GM21447 (cell line): Measurements from ENCODE around the gene AHR.
A peak's percentile ranks its signal among the peaks of the same experiment; 100 is the strongest.

Experiments
- ATAC-seq: cut with Tn5 transposase; IDR thresholded peaks from one replicate; pipeline ENCODE4 v1.9.1; 2021; ENCODE audit not compliant: unreplicated experiment

AHR gene

GRCh38 chr7:17302575-17303142 lies 4.2 kb downstream of the AHR start:
- peak; percentile 33 for ATAC-seq

DNA sequence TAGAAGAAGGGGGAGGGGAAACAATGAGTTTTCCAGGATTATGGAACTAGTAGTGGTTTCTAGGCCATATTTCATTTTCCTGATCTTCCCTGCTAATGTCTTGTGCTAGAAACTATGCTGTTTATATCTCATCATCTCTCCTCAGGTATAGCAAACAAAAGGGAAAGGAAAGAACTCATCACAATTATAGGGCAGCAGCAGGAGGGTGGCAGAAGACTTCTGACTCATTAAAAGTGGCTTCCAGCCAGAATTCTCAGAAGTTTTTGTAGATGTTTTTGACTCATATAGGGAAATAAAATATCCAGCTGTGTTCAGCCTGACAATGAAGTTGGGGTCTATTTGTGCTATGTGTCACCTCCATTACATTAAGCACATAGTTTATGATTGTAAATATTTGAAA lies 6.5 kb downstream of the AHR start:
- no peak for ATAC-seq

DNA sequence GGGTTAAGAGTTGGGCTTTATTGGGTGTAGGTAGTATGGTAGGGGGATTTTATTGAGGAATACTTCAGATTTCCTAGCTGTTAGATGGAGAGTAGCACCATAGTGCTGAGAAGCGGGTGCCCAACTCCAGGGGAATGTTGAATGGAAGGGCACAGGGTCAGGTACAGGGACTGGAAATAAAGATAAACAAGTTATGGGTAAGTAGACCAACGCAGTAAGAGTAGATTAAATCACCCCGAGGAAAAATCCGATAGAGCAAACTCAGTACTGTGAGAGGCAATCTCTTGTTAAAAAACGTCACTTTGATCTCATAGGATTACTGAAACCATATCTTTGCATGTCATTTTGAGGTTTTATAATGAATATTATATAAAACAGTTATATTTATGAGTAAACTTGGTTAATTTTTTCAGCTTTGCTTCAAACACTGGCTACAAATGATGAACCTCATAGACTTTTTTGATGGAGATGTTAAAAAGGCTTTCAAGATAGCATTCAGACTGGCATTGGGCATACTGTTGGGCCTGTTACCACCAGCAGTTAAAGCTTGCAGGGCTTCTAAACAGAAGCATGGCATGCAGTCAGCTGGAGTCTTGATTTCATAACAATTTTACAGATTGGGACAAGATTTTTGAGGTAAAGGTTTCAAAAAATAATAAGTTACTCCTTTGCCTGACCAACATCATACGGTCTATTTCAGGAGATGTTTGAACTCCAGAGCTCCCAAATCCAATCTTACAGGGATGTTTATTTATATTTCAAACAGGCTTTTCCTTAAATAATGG lies 7.1 kb downstream of the AHR start:
- ATAC-seq, result no peak

- ATAC-seq, result no peak
Measured at GRCh38 chr7:17307000-17307399, 8.5 kb downstream of the AHR start.

DNA sequence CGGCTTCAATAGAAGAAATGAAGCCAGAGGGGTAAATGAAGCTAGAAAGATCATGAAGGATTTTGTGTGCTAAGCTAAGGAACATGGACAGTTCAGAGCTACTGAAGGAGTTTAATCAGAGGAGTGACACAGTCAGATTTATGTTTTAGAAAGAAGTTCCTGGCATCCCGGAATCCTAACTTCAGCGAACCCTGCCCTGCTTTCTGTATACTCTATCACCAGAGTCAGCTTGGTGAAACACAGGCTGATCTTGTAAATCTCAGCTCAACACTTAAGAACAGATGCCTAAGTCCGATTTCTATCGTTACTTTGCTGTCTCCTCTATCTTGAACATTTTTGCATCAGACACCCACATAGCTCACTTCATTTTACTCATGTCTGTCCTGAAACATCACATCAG lies 9.1 kb downstream of the AHR start:
- ATAC-seq, result no peak

DNA sequence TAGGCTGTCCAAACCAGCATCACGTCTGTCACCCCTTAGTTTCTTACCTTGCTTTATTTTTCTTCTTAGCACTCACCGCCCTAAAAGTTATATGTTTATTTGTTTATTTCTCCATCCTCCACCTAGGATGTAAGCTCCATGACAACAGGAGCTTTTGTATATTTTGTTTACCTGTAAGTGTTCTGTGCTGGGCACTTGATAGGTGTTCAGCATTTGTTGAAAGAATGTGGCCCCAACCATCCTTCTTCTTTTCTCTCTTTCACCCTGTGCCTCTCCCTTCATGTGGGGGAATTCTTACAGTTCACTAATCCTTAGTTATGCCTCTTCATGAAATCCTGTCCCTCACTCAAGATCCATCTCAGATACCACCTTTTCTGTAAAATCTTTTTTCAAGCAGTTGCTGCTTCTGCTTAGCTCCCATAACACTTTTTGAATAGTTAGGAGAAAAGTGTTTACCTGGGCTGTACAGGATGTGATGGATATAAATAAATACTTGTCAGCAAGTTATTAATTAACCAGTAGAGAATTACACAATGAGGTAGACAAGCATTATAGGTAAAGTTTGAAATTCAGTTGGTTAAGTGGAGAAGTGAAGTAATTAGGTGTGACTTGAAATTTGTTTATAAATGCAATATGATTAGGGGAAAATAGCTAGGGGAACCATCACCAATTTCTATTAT lies 9.7 kb downstream of the AHR start:
- ATAC-seq, result no peak

- ATAC-seq, result no peak
Measured at GRCh38 chr7:17311194-17311593, 12.7 kb downstream of the AHR start.

GRCh38 chr7:17311952-17312351 lies 13.5 kb downstream of the AHR start:
- no peak for ATAC-seq

DNA sequence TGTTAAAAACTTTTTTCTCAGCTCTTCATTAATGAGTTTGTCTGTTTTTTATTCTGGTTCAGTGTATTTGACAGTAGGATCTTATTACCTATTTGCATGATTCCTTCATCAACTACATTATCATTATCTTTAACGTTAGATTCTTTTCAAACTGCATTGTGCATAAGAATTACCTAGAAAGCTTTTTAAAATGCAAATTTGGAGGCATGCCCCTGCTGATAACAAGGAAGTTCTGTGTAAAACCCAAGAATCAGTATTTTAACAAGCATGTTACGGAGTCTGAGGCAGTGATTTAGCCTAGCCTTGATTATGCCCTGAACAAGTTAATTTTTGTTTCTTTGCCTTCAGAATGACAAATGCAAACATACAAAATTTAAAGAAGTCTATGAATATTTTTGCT lies 14.2 kb downstream of the AHR start:
- ATAC-seq, result no peak

DNA sequence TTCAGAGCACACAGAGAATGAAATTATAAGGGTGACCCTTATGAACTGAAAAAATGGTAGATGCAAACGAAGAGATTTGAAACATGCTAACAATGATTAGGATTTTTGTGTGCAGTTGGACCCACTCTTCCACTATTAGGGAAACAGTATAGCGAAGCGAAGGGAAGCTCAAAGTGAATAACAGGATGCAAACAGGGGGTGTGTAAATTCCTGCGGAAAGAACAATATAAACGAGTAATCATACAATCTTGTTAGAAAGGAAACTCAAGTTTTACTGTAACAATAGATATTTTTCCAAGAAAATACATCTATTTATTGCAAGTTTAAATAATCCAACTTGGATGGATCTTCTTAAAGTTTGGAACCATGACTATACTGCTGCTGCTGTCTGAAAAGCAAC lies 14.7 kb downstream of the AHR start:
- ATAC-seq, result no peak

DNA sequence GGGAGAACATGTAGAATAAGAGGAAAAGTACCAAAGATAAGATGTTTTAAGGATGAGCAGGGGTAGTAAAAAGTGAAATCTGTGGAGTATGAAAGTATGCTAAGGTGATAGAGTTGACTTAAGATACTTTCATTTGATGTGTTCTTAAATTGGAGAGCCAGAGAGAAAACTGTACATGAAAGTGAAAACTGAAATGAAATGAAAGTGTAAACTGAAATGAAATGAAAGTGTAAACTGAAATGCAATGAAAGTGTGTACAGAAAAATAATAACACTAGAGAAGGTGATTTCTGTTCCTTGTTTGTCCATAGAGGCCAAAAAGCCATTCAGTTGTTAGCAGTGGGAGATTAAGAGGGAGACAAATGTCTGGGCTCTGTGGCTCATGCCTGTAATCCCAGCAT lies 17.5 kb downstream of the AHR start:
- no peak for ATAC-seq

GRCh38 chr7:17318146-17318545 lies 19.7 kb downstream of the AHR start:
- no peak for ATAC-seq

DNA sequence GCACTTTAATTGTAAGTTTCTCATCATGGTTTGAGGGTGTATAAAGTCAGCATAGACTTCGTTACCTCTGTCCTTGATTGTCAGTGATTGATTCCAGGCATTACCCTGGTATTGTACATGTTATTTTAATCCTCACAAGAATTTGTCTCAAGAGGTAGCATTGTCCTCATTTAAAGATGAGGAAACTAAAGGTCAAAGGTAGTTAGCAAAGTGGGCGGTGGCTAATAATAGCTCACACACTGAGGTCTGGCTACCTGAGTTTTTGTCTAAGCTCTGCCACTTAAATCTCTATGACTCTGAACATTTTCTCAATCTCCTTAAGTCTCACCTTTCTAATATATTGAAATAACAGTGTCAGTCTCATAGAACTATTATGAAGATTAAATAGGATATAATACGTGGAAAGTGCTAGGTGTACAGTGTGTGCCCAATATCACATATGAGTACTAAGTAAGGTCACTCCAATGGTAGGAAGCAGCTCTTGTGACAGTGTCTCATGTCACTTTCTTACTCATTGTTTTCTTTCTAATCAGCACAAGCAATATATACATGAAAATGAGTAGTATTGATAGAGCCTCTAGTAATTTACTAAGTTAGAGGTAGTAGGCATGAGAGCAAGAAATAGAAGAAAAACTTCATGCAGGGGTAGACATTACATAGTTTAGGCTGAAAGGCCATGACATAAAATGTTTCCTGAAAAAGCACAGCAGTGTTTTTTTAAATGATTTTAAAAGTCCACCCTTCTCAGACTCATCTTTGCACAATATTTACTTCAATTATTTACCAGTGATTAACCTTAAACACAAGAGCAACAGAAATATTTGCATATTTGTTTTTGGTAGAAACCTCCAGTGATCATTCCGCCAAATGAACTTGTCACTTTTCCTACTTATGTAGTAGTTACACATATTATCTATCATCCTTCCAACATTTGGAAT lies 21.0 kb downstream of the AHR start:
- no peak for ATAC-seq

DNA sequence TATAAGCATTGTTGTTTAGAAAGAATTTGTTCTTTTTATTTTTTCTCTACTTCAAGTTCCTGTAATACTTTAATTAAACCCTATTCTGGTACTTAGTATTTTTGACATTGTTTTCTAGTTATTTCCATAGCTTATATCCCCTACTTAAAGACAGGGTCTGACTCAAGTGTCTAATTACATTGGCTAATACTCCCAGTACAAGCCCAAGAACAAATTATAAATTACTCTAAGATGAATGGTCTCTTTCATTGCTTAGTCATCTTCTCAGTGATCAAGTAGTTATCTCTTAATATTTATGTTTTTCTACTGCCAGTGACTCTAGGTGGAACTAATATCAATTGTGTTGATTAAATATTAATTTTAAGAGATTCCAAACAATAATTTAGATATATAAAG lies 21.6 kb downstream of the AHR start:
- no peak for ATAC-seq

DNA sequence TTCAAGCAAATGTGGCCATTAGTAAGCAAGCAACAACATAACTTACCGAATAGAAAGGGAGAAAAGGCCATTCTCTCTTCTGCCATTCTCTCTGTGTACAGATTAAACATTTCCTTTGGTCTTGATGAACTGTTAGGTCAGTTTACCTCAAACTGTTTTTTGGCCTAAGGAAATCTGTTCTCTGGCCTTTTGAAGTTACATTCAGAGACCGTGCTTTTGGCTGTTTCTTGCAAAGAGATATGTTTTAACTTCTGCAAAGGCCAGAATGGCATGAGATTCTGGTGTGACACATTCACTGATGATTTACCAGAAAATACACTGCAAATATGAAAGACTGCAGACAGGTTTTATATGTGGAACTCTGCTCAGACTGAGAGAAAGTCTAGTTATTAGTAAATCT lies 22.2 kb downstream of the AHR start:
- ATAC-seq, result no peak

DNA sequence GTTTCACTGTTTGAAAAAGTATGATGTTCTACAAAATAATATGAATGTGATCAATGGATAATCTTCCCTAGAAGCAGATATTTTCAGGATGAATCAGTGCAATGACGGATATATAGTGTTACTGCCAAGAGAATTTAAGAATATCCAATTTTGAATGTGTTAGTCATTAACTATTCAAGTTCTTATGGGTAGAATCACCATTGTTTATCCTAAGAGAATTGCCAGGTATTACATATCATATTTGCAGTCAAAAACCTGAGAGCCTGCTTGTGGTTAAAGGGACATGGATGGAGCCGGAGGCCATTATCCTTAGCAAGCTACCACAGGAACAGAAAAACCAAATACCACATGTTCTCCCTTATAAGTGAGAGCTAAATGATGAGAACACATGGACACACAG lies 26.9 kb downstream of the AHR start:
- no peak for ATAC-seq

DNA sequence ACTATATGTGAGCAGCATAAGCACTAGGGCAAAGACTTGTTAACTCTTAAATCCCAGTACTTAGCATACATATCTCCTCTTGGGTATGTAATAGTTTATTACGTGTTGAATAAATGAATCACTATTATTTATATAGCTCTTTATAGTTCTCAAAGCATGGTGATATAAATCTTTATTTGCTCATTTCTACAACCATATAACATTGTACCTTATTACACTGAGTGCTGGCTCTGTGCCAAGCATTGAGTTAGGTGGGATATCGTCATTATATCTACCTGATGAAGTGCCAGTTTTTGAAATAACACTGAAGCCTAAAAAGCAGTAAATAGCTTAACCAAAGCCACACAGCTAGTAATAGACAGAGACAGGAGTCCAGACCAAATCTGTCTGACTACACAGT lies 27.9 kb downstream of the AHR start:
- ATAC-seq, result no peak

- no peak for ATAC-seq
Measured at GRCh38 chr7:17328641-17329040, 30.2 kb downstream of the AHR start.

DNA sequence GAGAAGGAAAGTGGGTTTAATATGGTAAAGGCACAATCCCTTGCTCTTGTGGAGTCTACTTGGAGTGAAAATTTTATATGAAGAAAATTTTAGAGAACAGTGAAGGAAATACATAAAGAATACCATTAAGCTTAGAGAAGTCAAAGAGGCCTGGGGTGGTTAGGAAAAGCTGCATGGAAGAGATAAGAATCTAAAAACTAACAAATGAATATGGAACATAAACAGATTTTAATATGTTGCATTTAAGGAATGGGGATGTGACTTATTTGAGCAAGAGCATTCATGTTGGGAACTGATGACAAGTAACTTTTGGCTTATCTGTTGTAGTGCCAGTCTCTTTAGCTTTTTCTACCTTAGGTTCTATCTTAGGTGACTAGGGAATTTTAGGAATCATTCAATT lies 31.0 kb downstream of the AHR start:
- no peak for ATAC-seq

GRCh38 chr7:17331891-17332501 lies 33.5 kb downstream of the AHR start:
- ATAC-seq, result no peak

DNA sequence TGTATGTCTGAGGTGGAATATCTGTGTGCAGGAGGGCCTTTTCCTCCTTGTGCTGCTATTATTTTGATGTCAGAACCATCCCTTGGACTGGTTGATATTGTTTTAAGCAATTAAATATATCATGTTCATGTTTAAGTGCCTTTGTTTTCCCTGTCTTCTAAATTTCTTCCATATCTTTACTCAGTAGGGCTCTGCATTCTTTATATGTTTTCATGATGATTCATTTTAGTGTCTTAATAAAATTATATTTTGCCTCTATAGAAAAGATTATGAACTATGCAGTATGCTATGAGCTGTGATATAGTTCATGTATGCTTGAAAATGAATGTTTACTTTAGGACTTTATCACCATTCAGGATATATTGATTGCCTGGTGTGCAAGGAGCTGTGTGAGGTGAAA lies 34.8 kb downstream of the AHR start:
- no peak for ATAC-seq
